ENCODE results near the gene MSL3. TPM values are rescaled to one million over a fixed set of nuclear protein-coding genes. Genes with fewer than 3 reads are reported as not detected.

MSL3 gene
- total and polyA plus RNA-seq, 2 donors (not counting 3 experiments of a cell fraction or from before 2014, with no cell fraction given) = 54.2 to 58.7 TPM

- Histone ChIP-seq H3K79me2 (ENCODE audit: control insufficient read depth, insufficient read depth, low read length) (no peaks in the 10 kb centered on the region), H3K27me3 (ENCODE audit: control insufficient read depth in 2 of 2, insufficient read depth in 2 of 2, low read length in 2 of 2) (no peaks in the 10 kb centered on the region), H2AFZ (ENCODE audit: low read depth, low read length) (no peak overlapping the region), H4K20me1 (replicated peaks; ENCODE audit: control insufficient read depth, extremely low read depth, insufficient read depth, low read length) (no peaks in the 10 kb centered on the region), H3K9ac (replicated peaks; ENCODE audit: extremely low read depth, insufficient read depth, low read length) (no peak overlapping the region), H3K4me3 (replicated peaks in 1 of 3; ENCODE audit: insufficient read depth in 1 of 3, low read depth in 1 of 3, low read length in 3 of 3) (no peak overlapping the region), H3K9me1 (replicated peaks; ENCODE audit: control insufficient read depth, extremely low read depth, insufficient read depth, low read length) (no peaks in the 10 kb centered on the region), H3K4me2 (ENCODE audit: insufficient read depth, low read length) (no peak overlapping the region), H3K9me3 (replicated peaks; ENCODE audit: control insufficient read depth, insufficient read depth, low read length) (no peaks in the 10 kb centered on the region), H3K4me1 (ENCODE audit: control insufficient read depth, extremely low read depth, insufficient read depth, low read length) (no peaks in the 10 kb centered on the region), H3K27ac (ENCODE audit: insufficient read depth, low read depth, low read length) (no peak overlapping the region), H3K36me3 (ENCODE audit: control insufficient read depth in 2 of 2, extremely low read depth in 1 of 2, insufficient read depth in 2 of 2, low read length in 2 of 2) (peaks cover 0 to under 1% of the 10 kb centered on the region in 2 experiments)
- BruUV-seq (replicated peaks) = no TSS peak
- DNase-seq (ENCODE audit: low read depth, low spot score) (no peak), FAIRE-seq (no peak)
- ChIA-PET CTCF (interaction anchor here (0.9 kb wide), 1 partner anchor 118 kb away, joined by 3 read pairs; no protein-coding TSS in a partner anchor), POLR2A (no interaction called here)
- intact Hi-C loops (cut with micrococcal nuclease) (loop anchor here (10.0 kb wide), 1 partner anchor 244 kb away; no protein-coding TSS in a partner anchor), dilution Hi-C loops (cut with MboI; ENCODE audit: extremely low pct_ligation_motif_present, low sequenced_read_pairs) (no loop called here)
- no peak for TF ChIP-seq JUN (IDR thresholded peaks at IDR 0.05; ENCODE audit: borderline replicate concordance, insufficient read depth, insufficient read length, low read depth)
These were observed 23.1 kb downstream of the MSL3 start for GRCh38 chrX:11781133-11781532.

GRCh38 chrX:11781734-11782370 is 23.8 kb downstream of the MSL3 start:
- Histone ChIP-seq H3K9me3 (replicated peaks; ENCODE audit: control insufficient read depth, insufficient read depth, low read length) (no peaks in the 10 kb centered on the region), H3K9me1 (replicated peaks; ENCODE audit: control insufficient read depth, extremely low read depth, insufficient read depth, low read length) (no peaks in the 10 kb centered on the region), H3K27ac (ENCODE audit: insufficient read depth, low read depth, low read length) (no peak overlapping the region), H3K36me3 (ENCODE audit: control insufficient read depth in 2 of 2, extremely low read depth in 1 of 2, insufficient read depth in 2 of 2, low read length in 2 of 2) (no peaks in the 10 kb centered on the region), H3K4me3 (replicated peaks in 1 of 3; ENCODE audit: insufficient read depth in 1 of 3, low read depth in 1 of 3, low read length in 3 of 3) (no peak overlapping the region), H3K9ac (replicated peaks; ENCODE audit: extremely low read depth, insufficient read depth, low read length) (no peak overlapping the region), H3K79me2 (ENCODE audit: control insufficient read depth, insufficient read depth, low read length) (no peaks in the 10 kb centered on the region), H3K27me3 (ENCODE audit: control insufficient read depth in 2 of 2, insufficient read depth in 2 of 2, low read length in 2 of 2) (no peaks in the 10 kb centered on the region), H4K20me1 (replicated peaks; ENCODE audit: control insufficient read depth, extremely low read depth, insufficient read depth, low read length) (no peaks in the 10 kb centered on the region), H2AFZ (ENCODE audit: low read depth, low read length) (no peak overlapping the region), H3K4me1 (ENCODE audit: control insufficient read depth, extremely low read depth, insufficient read depth, low read length) (no peaks in the 10 kb centered on the region), H3K4me2 (ENCODE audit: insufficient read depth, low read length) (no peak overlapping the region)
- dilution Hi-C loops (cut with MboI; ENCODE audit: extremely low pct_ligation_motif_present, low sequenced_read_pairs) (no loop called here), intact Hi-C loops (cut with micrococcal nuclease) (loop anchor here (10.0 kb wide), 1 partner anchor 243 kb away; no protein-coding TSS in a partner anchor)
- DNase-seq (ENCODE audit: low read depth, low spot score) (no peak), FAIRE-seq (peak; percentile 48)
- no peak for TF ChIP-seq EZH2 (IDR thresholded peaks at IDR 0.05; ENCODE audit: borderline replicate concordance, low read depth, low read length, severe bottlenecking)
- TF ChIP-seq GATA2 (IDR thresholded peaks at IDR 0.05; ENCODE audit: insufficient read depth, insufficient read length, low read depth, low read length) = no peak
- no peak for TF ChIP-seq MYC (IDR thresholded peaks at IDR 0.05; ENCODE audit: low read depth, low read length)
- TF ChIP-seq, protein P1, sequence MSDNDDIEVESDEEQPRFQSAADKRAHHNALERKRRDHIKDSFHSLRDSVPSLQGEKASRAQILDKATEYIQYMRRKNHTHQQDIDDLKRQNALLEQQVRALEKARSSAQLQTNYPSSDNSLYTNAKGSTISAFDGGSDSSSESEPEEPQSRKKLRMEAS (IDR thresholded peaks at IDR 0.05; ENCODE audit: insufficient read depth, insufficient read length) = no peak
- no peak for TF ChIP-seq POLR2AphosphoS5 (IDR thresholded peaks at IDR 0.05; ENCODE audit: insufficient read depth, low read depth, low read length)
- no peak for TF ChIP-seq JUN (IDR thresholded peaks at IDR 0.05; ENCODE audit: borderline replicate concordance, insufficient read depth, insufficient read length, low read depth)
- no peak for TF ChIP-seq FOS (IDR thresholded peaks at IDR 0.05; ENCODE audit: borderline replicate concordance, insufficient read depth, low read length)
- TF ChIP-seq CTCF (IDR thresholded peaks at IDR 0.05; ENCODE audit: extremely low read depth in 1 of 2, insufficient read depth in 1 of 2, low read depth in 1 of 2, low read length in 2 of 2) = no peak
- no peak for TF ChIP-seq POLR2A (IDR thresholded peaks at IDR 0.05; ENCODE audit: low read depth, low read length)
- BruUV-seq (replicated peaks) = no TSS peak
- ChIA-PET POLR2A (no interaction called here), CTCF (interaction anchor here (0.9 kb wide), 1 partner anchor 117 kb away, joined by 3 read pairs; no protein-coding TSS in a partner anchor)

All from endothelial cell of umbilical vein (primary cell).